H1 (cell line): Measurements from ENCODE around the gene FOXB1. TPM values are rescaled to one million over a fixed set of nuclear protein-coding genes. Genes with fewer than 3 reads are reported as not detected.

ENCODE experiments used
- CTCF ChIA-PET: fragments of 300-600 bp; sonication (Branson Sonifier 250); formaldehyde crosslinking; loops from one replicate; lab custom pipeline; 2021; ENCODE audit not compliant: partially characterized antibody; lab: Charles Lee
- POLR2A ChIA-PET: fragments of 300-600 bp; sonication (Branson Sonifier 250); formaldehyde crosslinking; loops from one replicate; lab custom pipeline; 2021; ENCODE audit warnings: inconsistent platforms; ENCODE audit not compliant: partially characterized antibody; lab: Charles Lee
- DNase-seq, 2 experiments: peaks; one replicate each; pipeline versions ENCODE4 v3.0.0 to v3.0.0-alpha.2; 2010 to 2022; ENCODE audit warnings: low spot score in 2 of 2, low read depth in 1 of 2, mixed read lengths in 1 of 2
- FAIRE-seq: peaks from 2 replicates; lab custom pipeline; 2011; peaks lifted over from hg19 to GRCh38; lab: Jason Lieb, UNC
- H2AFZ ChIP-seq: 2 replicates; pipeline ENCODE4 v1.8.1; 2012; ENCODE audit warnings: low read length, inconsistent platforms
- H2AK5ac ChIP-seq: 2 replicates; pipeline ENCODE4 v1.6.1; 2013; ENCODE audit warnings: low read depth, low read length
- H2BK120ac ChIP-seq: replicated peaks from 2 replicates; pipeline ENCODE3; 2013; ENCODE audit warnings: low read depth, low read length, inconsistent platforms
- H2BK12ac ChIP-seq: 2 replicates; pipeline ENCODE4 v1.6.1; 2013; ENCODE audit warnings: low read depth, low read length
- H2BK15ac ChIP-seq: 2 replicates; pipeline ENCODE4 v1.6.1; 2013; ENCODE audit warnings: low read length
- H2BK20ac ChIP-seq: 2 replicates; pipeline ENCODE4 v1.6.1; 2013; ENCODE audit warnings: low read length
- H2BK5ac ChIP-seq: 2 replicates; pipeline ENCODE4 v1.6.1; 2013; ENCODE audit warnings: low read depth, low read length
- H3K14ac ChIP-seq: 2 replicates; pipeline ENCODE4 v1.6.1; 2013; ENCODE audit warnings: inconsistent platforms; ENCODE audit not compliant: insufficient read length
- H3K18ac ChIP-seq: 2 replicates; pipeline ENCODE4 v1.6.1; 2013; ENCODE audit warnings: low read length; ENCODE audit errors: extremely low read depth
- H3K23ac ChIP-seq: 2 replicates; pipeline ENCODE4 v1.6.1; 2013; ENCODE audit warnings: inconsistent platforms; ENCODE audit not compliant: insufficient read length
- H3K23me2 ChIP-seq: 2 replicates; pipeline ENCODE4 v1.6.1; 2013; ENCODE audit warnings: low read depth, low read length
- H3K27ac ChIP-seq: 2 replicates; pipeline ENCODE4 v1.6.1; 2011; ENCODE audit warnings: low read depth, low read length, inconsistent platforms
- H3K27me3 ChIP-seq, 4 experiments: replicated peaks in 1 of 4; 1 replicate in 1 of 4; 2 replicates in 3 of 4; pipeline versions ENCODE4 v1.6.1 to v1.8.1; 2011 to 2013; ENCODE audit warnings: low read length in 3 of 4, mild to moderate bottlenecking in 3 of 4, inconsistent platforms in 2 of 4, mixed read lengths in 2 of 4, moderate library complexity in 1 of 4; ENCODE audit not compliant: control insufficient read depth in 3 of 4, insufficient read depth in 3 of 4; ENCODE audit errors: extremely low read depth in 1 of 4
- H3K36me3 ChIP-seq, 4 experiments: 2 replicates each; pipeline versions ENCODE4 v1.6.1 to v1.8.1; 2011 to 2013; ENCODE audit warnings: mild to moderate bottlenecking in 4 of 4, low read length in 3 of 4, moderate library complexity in 2 of 4, control low read depth in 1 of 4, inconsistent platforms in 1 of 4; ENCODE audit not compliant: insufficient read depth in 4 of 4, control insufficient read depth in 2 of 4
- H3K4ac ChIP-seq: replicated peaks from 2 replicates; pipeline ENCODE3; 2013; ENCODE audit warnings: low read length, low read depth, mixed read lengths, inconsistent platforms; ENCODE audit not compliant: insufficient read length
- H3K4me1 ChIP-seq, 4 experiments: replicated peaks in 1 of 4; 1 replicate in 1 of 4; 2 replicates in 3 of 4; pipeline versions ENCODE4 v1.6.1 to v1.8.1; 2011 to 2013; ENCODE audit warnings: low read length in 3 of 4, inconsistent platforms in 2 of 4, mixed read lengths in 1 of 4; ENCODE audit not compliant: insufficient read depth in 4 of 4, control insufficient read depth in 3 of 4
- H3K4me2 ChIP-seq, 2 experiments: 2 replicates each; pipeline versions ENCODE4 v1.6.1 to v1.8.1; 2011 to 2013; ENCODE audit warnings: low read depth in 2 of 2, low read length in 2 of 2, control low read depth in 1 of 2, inconsistent platforms in 1 of 2, mild to moderate bottlenecking in 1 of 2; ENCODE audit not compliant: insufficient read depth in 1 of 2
- H3K4me3 ChIP-seq, 4 experiments: fragments of 200-600, 300-600 bp in 1 of 4; sonication (generic), shearing (Covaris generic), sonication (Bioruptor Twin) in 1 of 4; 2 replicates each; pipeline versions ENCODE4 v1.5.1 to v1.8.1; 2011 to 2016; ENCODE audit warnings: low read length in 4 of 4, low read depth in 3 of 4, control low read depth in 2 of 4, inconsistent platforms in 2 of 4, mild to moderate bottlenecking in 2 of 4, mixed read lengths in 1 of 4, moderate library complexity in 1 of 4; ENCODE audit not compliant: insufficient read depth in 2 of 4; ENCODE audit errors: extremely low read depth in 1 of 4
- H3K56ac ChIP-seq: replicated peaks from 2 replicates; pipeline ENCODE3; 2013; ENCODE audit warnings: low read depth, mild to moderate bottlenecking, mixed read lengths, low read length, inconsistent platforms; ENCODE audit not compliant: insufficient read length
- H3K79me1 ChIP-seq: 2 replicates; pipeline ENCODE4 v1.6.1; 2013; ENCODE audit warnings: low read depth, low read length, control low read depth
- H3K79me2 ChIP-seq, 2 experiments: 2 replicates each; pipeline versions ENCODE4 v1.6.1 to v1.8.1; 2012 to 2013; ENCODE audit warnings: low read length in 2 of 2, mild to moderate bottlenecking in 2 of 2, inconsistent platforms in 1 of 2; ENCODE audit not compliant: insufficient read depth in 2 of 2, control insufficient read depth in 1 of 2
- H3K9ac ChIP-seq, 4 experiments: replicated peaks in 1 of 4; 1 replicate in 1 of 4; 2 replicates in 3 of 4; pipeline versions ENCODE4 v1.6.1 to v1.8.1; 2011 to 2013; ENCODE audit warnings: low read depth in 3 of 4, low read length in 3 of 4, control low read depth in 2 of 4, mild to moderate bottlenecking in 2 of 4, moderate library complexity in 2 of 4, inconsistent platforms in 1 of 4; ENCODE audit errors: extremely low read depth in 1 of 4
- H3K9me3 ChIP-seq, 2 experiments: 2 replicates each; pipeline versions ENCODE4 v1.6.1 to v1.8.1; 2012 to 2013; ENCODE audit warnings: mild to moderate bottlenecking in 2 of 2, moderate library complexity in 2 of 2, control low read depth in 1 of 2, inconsistent platforms in 1 of 2, low read depth in 1 of 2, low read length in 1 of 2, mixed read lengths in 1 of 2; ENCODE audit not compliant: insufficient read depth in 2 of 2
- H4K20me1 ChIP-seq, 2 experiments: replicated peaks in 1 of 2; 2 replicates each; pipeline versions ENCODE3 to v1.8.1; 2011 to 2013; ENCODE audit warnings: inconsistent platforms in 2 of 2, low read length in 2 of 2, mild to moderate bottlenecking in 1 of 2; ENCODE audit not compliant: insufficient read depth in 2 of 2, control insufficient read depth in 1 of 2
- H4K5ac ChIP-seq: 2 replicates; pipeline ENCODE4 v1.6.1; 2013; ENCODE audit warnings: low read length, low read depth, mixed read lengths, inconsistent platforms; ENCODE audit not compliant: insufficient read length
- H4K8ac ChIP-seq: 2 replicates; pipeline ENCODE4 v1.8.0; 2013; ENCODE audit warnings: mild to moderate bottlenecking, moderate library complexity, low read length, inconsistent platforms; ENCODE audit not compliant: insufficient read depth; ENCODE audit errors: extremely low read depth
- H4K91ac ChIP-seq: replicated peaks from 2 replicates; pipeline ENCODE3; 2013; ENCODE audit warnings: low read length, mixed read lengths, inconsistent platforms; ENCODE audit not compliant: insufficient read length
- CEBPB ChIP-seq: IDR thresholded peaks from 2 replicates; pipeline ENCODE4 v1.6.1; 2012; ENCODE audit warnings: low read depth, low read length
- POLR2AphosphoS5 ChIP-seq: IDR thresholded peaks from 2 replicates; pipeline ENCODE4 v1.6.1; 2011; ENCODE audit warnings: low read depth, low read length
- RFX5 ChIP-seq: IDR thresholded peaks from 2 replicates; pipeline ENCODE4 v1.6.1; 2011; ENCODE audit warnings: low read depth, low read length, improper control_type of control experiment, borderline replicate concordance
- SRF ChIP-seq: IDR thresholded peaks from 2 replicates; pipeline ENCODE4 v1.6.1; 2011; ENCODE audit warnings: mild to moderate bottlenecking, low read depth, low read length, moderate library complexity
- TAF7 ChIP-seq: optimal IDR thresholded peaks from 2 replicates; pipeline ENCODE3; 2011; ENCODE audit warnings: low read depth, mild to moderate bottlenecking, inconsistent platforms, low read length, moderate library complexity, borderline replicate concordance
- TEAD4 ChIP-seq: IDR thresholded peaks from 2 replicates; pipeline ENCODE4 v1.6.1; 2012; ENCODE audit warnings: low read depth, low read length, inconsistent platforms, mixed read lengths
- WGBS, 2 experiments: shearing (Covaris generic) in 1 of 2; methylation state at CpG; one replicate each; pipeline versions ENCODE4 v1.1.6 to v1.1.7; 2013 to 2015; ENCODE audit warnings: low lambda C conversion rate in 2 of 2, mixed read lengths in 2 of 2, inconsistent platforms in 1 of 2, low coverage in 1 of 2, missing lambda C conversion rate in 1 of 2; ENCODE audit not compliant: insufficient replicate concordance in 2 of 2, insufficient coverage in 1 of 2, insufficient read length in 1 of 2; ENCODE audit errors: extremely low coverage in 1 of 2, missing lambda C conversion rate in 1 of 2; 5-methylcytosine and 5-hydroxymethylcytosine counted together
- polyA plus RNA-seq, 7 experiments: library from polyadenylated mRNA; depleted of rRNA in 3 of 7; stranded (reverse) in 5 of 7; unstranded in 2 of 7; fragments of >200 nt in 5 of 7; fragments of 200-250 nt in 2 of 7; gene quantifications; 1 replicate in 5 of 7; 2 replicates in 1 of 7; 4 replicates in 1 of 7; pipeline versions ENCODE4 v1.2.1 to v1.2.3, GENCODE V29; 2011 to 2013; ENCODE audit warnings: missing spikeins in 2 of 7, mixed read lengths in 2 of 7
- total RNA-seq: library from RNA; stranded (reverse); fragmentation: NEBNext Ultra II Directional; extraction: Animal tissue kit (Norgen Biotek cat#: 25700); gene quantifications from 2 replicates; pipeline ENCODE4 v1.2.1, GENCODE V29; 2021

FOXB1 gene
- total and polyA plus RNA-seq, 2 of the 8 experiments (the other 6 are each of a cell fraction or from before 2014, with no cell fraction given), result 0.92 to 1.5 TPM

- Histone ChIP-seq H3K18ac (no peak overlapping the region), H4K91ac (no peak overlapping the region), H2BK5ac (no peak overlapping the region), H2BK120ac (no peak overlapping the region), H3K36me3 (no peaks in the 10 kb centered on the region), H3K4me1 (no peaks in the 10 kb centered on the region), H4K5ac (no peak overlapping the region), H3K4me3 (no peak overlapping the region), H3K9me3 (peaks cover 8 to 9% of the 10 kb centered on the region in 2 experiments; a peak in 3 of 4 replicates), H4K8ac (no peak overlapping the region), H3K79me1 (no peaks in the 10 kb centered on the region), H3K79me2 (no peaks in the 10 kb centered on the region), H3K4me2 (no peak overlapping the region), H3K23ac (no peak overlapping the region), H3K4ac (no peak overlapping the region), H3K27ac (no peak overlapping the region), H2AK5ac (no peak overlapping the region), H3K9ac (no peak overlapping the region), H4K20me1 (no peaks in the 10 kb centered on the region), H3K27me3 (no peaks in the 10 kb centered on the region), H3K23me2 (no peaks in the 10 kb centered on the region), H2BK15ac (no peak overlapping the region), H2AFZ (no peak overlapping the region), H3K14ac (no peak overlapping the region), H3K56ac (no peak overlapping the region), H2BK12ac (no peak overlapping the region), H2BK20ac (no peak overlapping the region)
- TF ChIP-seq TEAD4, result no peak
- no peak for TF ChIP-seq SRF
- no peak for TF ChIP-seq TAF7
- no peak for TF ChIP-seq CEBPB
- no peak for TF ChIP-seq POLR2AphosphoS5
- no peak for TF ChIP-seq RFX5
- CTCF ChIA-PET, result no interaction called here
- DNase-seq (no peak), FAIRE-seq (no peak)
- POLR2A ChIA-PET, result no interaction called here
- 86% methylated on average over 2 of the region's 2 CpGs; no CpG with 5 or more reads in 1 of the 2 experiments for WGBS, 2 experiments
Observed at GRCh38 chr15:60054472-60054871, 50.4 kb downstream of the FOXB1 start.
